ENCODE measurements around the gene RPS14. TPM values are rescaled to one million over a fixed set of nuclear protein-coding genes. Genes with fewer than 3 reads are reported as not detected.

The RPS14 gene
- total RNA-seq, 1 experiment from 2014 or later: 2,564 TPM

DNA sequence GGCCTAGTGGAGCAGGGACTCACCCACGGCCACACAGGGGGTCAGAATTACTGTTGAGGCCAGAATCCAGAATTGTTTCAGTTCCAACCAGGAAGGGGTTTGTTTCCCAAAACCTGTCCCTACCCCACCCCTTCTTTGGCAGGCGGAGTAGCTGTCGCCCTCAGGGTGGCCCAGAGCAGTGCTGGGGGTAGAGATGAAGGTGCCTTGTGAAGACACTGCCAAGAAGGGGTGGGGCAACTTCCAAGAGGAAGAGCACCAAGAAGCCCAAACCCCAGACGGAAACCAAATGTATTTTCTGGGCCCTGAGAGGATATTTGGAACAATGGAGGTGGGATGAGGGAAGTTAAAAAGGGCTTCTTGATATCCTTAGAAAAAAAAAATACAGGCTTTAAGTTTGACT, 47.0 kb upstream of the RPS14 start:
- H3K36me3 Mint-ChIP-seq: no peaks in the 10 kb centered on the region; the same call in 1 of the 2 replicates
- ATAC-seq (no peak), DNase-seq (ENCODE audit: low spot score) (no peak)
- peaks cover 64% of the 10 kb centered on the region for H3K4me1 Mint-ChIP-seq
- CTCF ChIA-PET: interaction anchor here (1.0 to 1.2 kb wide), 2 partner anchors 63 to 204 kb away, joined by 3 to 4 read pairs; partner anchors contain the start of gene RBM22
- TF ChIP-seq, protein P1, sequence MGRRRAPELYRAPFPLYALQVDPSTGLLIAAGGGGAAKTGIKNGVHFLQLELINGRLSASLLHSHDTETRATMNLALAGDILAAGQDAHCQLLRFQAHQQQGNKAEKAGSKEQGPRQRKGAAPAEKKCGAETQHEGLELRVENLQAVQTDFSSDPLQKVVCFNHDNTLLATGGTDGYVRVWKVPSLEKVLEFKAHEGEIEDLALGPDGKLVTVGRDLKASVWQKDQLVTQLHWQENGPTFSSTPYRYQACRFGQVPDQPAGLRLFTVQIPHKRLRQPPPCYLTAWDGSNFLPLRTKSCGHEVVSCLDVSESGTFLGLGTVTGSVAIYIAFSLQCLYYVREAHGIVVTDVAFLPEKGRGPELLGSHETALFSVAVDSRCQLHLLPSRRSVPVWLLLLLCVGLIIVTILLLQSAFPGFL (CRISPR knock-in tag; IDR thresholded peaks at IDR 0.05; ENCODE audit: borderline replicate concordance): no peak
- TF ChIP-seq RELA (CRISPR knock-in tag; IDR thresholded peaks at IDR 0.05; ENCODE audit: borderline replicate concordance) (no peak), CREB1 (CRISPR knock-in tag; IDR thresholded peaks at IDR 0.05) (no peak), TEAD4 (CRISPR knock-in tag; IDR thresholded peaks at IDR 0.05) (no peak), EMX1 (CRISPR knock-in tag; IDR thresholded peaks at IDR 0.05) (no peak)
- TF ChIP-seq, protein P2, sequence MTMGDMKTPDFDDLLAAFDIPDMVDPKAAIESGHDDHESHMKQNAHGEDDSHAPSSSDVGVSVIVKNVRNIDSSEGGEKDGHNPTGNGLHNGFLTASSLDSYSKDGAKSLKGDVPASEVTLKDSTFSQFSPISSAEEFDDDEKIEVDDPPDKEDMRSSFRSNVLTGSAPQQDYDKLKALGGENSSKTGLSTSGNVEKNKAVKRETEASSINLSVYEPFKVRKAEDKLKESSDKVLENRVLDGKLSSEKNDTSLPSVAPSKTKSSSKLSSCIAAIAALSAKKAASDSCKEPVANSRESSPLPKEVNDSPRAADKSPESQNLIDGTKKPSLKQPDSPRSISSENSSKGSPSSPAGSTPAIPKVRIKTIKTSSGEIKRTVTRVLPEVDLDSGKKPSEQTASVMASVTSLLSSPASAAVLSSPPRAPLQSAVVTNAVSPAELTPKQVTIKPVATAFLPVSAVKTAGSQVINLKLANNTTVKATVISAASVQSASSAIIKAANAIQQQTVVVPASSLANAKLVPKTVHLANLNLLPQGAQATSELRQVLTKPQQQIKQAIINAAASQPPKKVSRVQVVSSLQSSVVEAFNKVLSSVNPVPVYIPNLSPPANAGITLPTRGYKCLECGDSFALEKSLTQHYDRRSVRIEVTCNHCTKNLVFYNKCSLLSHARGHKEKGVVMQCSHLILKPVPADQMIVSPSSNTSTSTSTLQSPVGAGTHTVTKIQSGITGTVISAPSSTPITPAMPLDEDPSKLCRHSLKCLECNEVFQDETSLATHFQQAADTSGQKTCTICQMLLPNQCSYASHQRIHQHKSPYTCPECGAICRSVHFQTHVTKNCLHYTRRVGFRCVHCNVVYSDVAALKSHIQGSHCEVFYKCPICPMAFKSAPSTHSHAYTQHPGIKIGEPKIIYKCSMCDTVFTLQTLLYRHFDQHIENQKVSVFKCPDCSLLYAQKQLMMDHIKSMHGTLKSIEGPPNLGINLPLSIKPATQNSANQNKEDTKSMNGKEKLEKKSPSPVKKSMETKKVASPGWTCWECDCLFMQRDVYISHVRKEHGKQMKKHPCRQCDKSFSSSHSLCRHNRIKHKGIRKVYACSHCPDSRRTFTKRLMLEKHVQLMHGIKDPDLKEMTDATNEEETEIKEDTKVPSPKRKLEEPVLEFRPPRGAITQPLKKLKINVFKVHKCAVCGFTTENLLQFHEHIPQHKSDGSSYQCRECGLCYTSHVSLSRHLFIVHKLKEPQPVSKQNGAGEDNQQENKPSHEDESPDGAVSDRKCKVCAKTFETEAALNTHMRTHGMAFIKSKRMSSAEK (CRISPR knock-in tag; IDR thresholded peaks at IDR 0.05; ENCODE audit: borderline replicate concordance): no peak
- TF ChIP-seq, protein P3, sequence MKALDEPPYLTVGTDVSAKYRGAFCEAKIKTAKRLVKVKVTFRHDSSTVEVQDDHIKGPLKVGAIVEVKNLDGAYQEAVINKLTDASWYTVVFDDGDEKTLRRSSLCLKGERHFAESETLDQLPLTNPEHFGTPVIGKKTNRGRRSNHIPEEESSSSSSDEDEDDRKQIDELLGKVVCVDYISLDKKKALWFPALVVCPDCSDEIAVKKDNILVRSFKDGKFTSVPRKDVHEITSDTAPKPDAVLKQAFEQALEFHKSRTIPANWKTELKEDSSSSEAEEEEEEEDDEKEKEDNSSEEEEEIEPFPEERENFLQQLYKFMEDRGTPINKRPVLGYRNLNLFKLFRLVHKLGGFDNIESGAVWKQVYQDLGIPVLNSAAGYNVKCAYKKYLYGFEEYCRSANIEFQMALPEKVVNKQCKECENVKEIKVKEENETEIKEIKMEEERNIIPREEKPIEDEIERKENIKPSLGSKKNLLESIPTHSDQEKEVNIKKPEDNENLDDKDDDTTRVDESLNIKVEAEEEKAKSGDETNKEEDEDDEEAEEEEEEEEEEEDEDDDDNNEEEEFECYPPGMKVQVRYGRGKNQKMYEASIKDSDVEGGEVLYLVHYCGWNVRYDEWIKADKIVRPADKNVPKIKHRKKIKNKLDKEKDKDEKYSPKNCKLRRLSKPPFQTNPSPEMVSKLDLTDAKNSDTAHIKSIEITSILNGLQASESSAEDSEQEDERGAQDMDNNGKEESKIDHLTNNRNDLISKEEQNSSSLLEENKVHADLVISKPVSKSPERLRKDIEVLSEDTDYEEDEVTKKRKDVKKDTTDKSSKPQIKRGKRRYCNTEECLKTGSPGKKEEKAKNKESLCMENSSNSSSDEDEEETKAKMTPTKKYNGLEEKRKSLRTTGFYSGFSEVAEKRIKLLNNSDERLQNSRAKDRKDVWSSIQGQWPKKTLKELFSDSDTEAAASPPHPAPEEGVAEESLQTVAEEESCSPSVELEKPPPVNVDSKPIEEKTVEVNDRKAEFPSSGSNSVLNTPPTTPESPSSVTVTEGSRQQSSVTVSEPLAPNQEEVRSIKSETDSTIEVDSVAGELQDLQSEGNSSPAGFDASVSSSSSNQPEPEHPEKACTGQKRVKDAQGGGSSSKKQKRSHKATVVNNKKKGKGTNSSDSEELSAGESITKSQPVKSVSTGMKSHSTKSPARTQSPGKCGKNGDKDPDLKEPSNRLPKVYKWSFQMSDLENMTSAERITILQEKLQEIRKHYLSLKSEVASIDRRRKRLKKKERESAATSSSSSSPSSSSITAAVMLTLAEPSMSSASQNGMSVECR (CRISPR knock-in tag; IDR thresholded peaks at IDR 0.05; ENCODE audit: borderline replicate concordance): no peak
- TF ChIP-seq, protein P4, sequence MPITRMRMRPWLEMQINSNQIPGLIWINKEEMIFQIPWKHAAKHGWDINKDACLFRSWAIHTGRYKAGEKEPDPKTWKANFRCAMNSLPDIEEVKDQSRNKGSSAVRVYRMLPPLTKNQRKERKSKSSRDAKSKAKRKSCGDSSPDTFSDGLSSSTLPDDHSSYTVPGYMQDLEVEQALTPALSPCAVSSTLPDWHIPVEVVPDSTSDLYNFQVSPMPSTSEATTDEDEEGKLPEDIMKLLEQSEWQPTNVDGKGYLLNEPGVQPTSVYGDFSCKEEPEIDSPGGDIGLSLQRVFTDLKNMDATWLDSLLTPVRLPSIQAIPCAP (CRISPR knock-in tag; IDR thresholded peaks at IDR 0.05): no peak
- peak overlapping the region; percentile 76 for H3K27ac Mint-ChIP-seq
- no peak overlapping the region for H3K4me3 Mint-ChIP-seq
- POLR2A ChIA-PET: no interaction called here
- no peaks in the 10 kb centered on the region for H3K27me3 Mint-ChIP-seq (ENCODE audit: low read depth)
- H3K9me3 Mint-ChIP-seq: no peaks in the 10 kb centered on the region

DNA sequence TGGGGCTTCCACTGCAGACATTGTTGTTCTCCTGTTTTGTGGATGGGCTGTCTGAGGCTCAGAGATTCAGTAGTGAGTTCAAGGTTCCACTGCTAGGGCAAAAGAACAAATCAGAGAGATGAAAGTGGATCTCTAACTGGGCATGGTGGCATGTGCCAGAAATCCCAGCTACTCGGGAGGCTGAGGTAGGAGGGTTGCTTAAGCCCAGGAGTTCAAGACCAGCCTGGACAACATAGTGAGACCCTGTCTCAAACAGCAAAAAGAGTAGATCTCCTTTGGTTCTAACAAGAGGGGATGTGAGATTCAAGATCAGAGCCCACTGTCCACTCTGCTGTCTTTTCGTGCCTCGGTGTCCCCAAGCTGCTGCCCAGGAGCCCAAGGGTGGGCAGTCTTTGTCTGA, 46.6 kb upstream of the RPS14 start:
- H3K9me3 Mint-ChIP-seq: no peaks in the 10 kb centered on the region
- H3K4me3 Mint-ChIP-seq: no peak overlapping the region
- ChIA-PET POLR2A (no interaction called here), CTCF (no interaction called here)
- no peaks in the 10 kb centered on the region for H3K27me3 Mint-ChIP-seq (ENCODE audit: low read depth)
- no peaks in the 10 kb centered on the region for H3K36me3 Mint-ChIP-seq
- DNase-seq (ENCODE audit: low spot score) (no peak), ATAC-seq (no peak)
- H3K4me1 Mint-ChIP-seq: peaks cover 64% of the 10 kb centered on the region
- TF ChIP-seq ATF1 (CRISPR knock-in tag; IDR thresholded peaks at IDR 0.05): no peak
- TF ChIP-seq ZNF121 (CRISPR knock-in tag; IDR thresholded peaks at IDR 0.05): peak; percentile 87; the same call in 1 of the 2 replicates
- H3K27ac Mint-ChIP-seq: peak overlapping the region; percentile 63; the same call in 1 of the 2 replicates

DNA sequence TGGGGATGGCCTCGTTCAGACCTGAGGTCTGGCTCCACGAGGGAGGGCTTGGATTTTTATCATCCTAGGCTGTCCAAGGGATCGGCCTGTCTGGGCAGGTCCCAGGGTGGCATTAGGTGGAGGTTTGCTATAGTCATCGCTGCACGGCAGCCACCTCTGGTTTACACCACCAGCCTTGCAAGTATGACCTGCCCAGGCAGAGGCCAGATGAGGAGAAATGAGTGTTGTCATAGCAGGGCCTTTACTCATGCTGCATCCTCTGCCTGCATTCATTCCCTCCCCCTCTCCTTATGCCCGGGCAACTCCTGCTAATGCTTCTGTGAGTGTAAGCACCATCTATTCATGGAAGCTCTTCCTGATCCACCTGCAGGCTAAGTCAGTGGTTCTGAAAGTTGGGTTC, 43.1 kb upstream of the RPS14 start:
- no peaks in the 10 kb centered on the region for H3K36me3 Mint-ChIP-seq
- H3K27ac Mint-ChIP-seq: peak overlapping the region; percentile 80; the same call in 1 of the 2 replicates
- ChIA-PET POLR2A (interaction anchor here (0.7 kb wide), 2 partner anchors 9 to 65 kb away, joined by 7 to 9 read pairs; no protein-coding TSS in a partner anchor), CTCF (no interaction called here)
- H3K4me3 Mint-ChIP-seq: no peak overlapping the region
- H3K4me1 Mint-ChIP-seq: peaks cover 63% of the 10 kb centered on the region
- DNase-seq (ENCODE audit: low spot score): no peak
- no peak for ATAC-seq
- H3K27me3 Mint-ChIP-seq (ENCODE audit: low read depth): no peaks in the 10 kb centered on the region
- H3K9me3 Mint-ChIP-seq: no peaks in the 10 kb centered on the region
- TF ChIP-seq FOXJ3 (CRISPR knock-in tag; IDR thresholded peaks at IDR 0.05; ENCODE audit: borderline replicate concordance): no peak
- TF ChIP-seq SMAD4 (CRISPR knock-in tag; IDR thresholded peaks at IDR 0.05): no peak
- TF ChIP-seq JAZF1 (CRISPR knock-in tag; IDR thresholded peaks at IDR 0.05): no peak
- TF ChIP-seq NR1H2 (CRISPR knock-in tag; IDR thresholded peaks at IDR 0.05): no peak
- TF ChIP-seq, protein P5, sequence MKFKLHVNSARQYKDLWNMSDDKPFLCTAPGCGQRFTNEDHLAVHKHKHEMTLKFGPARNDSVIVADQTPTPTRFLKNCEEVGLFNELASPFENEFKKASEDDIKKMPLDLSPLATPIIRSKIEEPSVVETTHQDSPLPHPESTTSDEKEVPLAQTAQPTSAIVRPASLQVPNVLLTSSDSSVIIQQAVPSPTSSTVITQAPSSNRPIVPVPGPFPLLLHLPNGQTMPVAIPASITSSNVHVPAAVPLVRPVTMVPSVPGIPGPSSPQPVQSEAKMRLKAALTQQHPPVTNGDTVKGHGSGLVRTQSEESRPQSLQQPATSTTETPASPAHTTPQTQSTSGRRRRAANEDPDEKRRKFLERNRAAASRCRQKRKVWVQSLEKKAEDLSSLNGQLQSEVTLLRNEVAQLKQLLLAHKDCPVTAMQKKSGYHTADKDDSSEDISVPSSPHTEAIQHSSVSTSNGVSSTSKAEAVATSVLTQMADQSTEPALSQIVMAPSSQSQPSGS (CRISPR knock-in tag; IDR thresholded peaks at IDR 0.05; ENCODE audit: borderline replicate concordance, low read depth): no peak
- no peak for TF ChIP-seq PRRX2 (CRISPR knock-in tag; IDR thresholded peaks at IDR 0.05)
- TF ChIP-seq, protein P6, sequence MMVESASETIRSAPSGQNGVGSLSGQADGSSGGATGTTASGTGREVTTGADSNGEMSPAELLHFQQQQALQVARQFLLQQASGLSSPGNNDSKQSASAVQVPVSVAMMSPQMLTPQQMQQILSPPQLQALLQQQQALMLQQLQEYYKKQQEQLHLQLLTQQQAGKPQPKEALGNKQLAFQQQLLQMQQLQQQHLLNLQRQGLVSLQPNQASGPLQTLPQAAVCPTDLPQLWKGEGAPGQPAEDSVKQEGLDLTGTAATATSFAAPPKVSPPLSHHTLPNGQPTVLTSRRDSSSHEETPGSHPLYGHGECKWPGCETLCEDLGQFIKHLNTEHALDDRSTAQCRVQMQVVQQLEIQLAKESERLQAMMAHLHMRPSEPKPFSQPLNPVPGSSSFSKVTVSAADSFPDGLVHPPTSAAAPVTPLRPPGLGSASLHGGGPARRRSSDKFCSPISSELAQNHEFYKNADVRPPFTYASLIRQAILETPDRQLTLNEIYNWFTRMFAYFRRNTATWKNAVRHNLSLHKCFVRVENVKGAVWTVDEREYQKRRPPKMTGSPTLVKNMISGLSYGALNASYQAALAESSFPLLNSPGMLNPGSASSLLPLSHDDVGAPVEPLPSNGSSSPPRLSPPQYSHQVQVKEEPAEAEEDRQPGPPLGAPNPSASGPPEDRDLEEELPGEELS (CRISPR knock-in tag; IDR thresholded peaks at IDR 0.05): no peak
- no peak for TF ChIP-seq ZNF396 (CRISPR knock-in tag; IDR thresholded peaks at IDR 0.05; ENCODE audit: borderline replicate concordance)
- TF ChIP-seq ZNF671 (CRISPR knock-in tag; IDR thresholded peaks at IDR 0.05): no peak
- TF ChIP-seq RELA (CRISPR knock-in tag; IDR thresholded peaks at IDR 0.05; ENCODE audit: borderline replicate concordance): no peak
